HL-60/S4 treated with retinoic acid at 250 ng/mL for 4 days and 3 days (cell line): ENCODE data around the gene P4HB.

Experiments
- in situ Hi-C: fragments of 300-500 bp; cut with MboI; formaldehyde crosslinking; loops from 2 replicates; pipeline ENCODE4 v1.7.0; 2022; ENCODE audit warnings: low sequenced_read_pairs

P4HB gene

DNA sequence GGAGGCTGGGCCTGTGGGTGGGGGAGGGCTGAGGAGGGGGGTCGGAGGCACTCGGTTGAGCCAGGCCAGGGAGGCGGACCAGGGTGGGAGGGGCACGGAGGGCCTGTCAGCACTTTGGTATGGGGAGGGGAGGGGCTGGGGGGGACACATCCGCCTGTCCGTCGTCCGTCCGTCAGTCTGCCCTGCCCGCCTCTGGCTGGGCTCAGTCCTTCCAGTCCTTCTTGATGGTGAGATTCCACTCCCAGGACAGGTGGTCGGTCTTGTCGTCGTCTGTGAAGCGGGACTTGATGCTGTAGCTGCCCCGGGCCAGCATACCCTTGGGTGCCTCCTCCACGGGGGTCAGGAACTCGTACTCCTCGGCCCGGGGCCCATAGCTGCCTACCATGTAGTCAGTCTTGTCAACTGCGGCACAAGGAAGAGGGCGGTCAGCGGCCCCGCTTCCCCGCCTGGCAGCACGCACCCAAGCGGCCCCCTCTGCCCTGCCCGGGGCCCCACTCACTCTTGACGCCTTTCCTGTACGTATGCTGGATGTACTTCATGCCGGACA lies 8.4 kb upstream of the P4HB start:
- in situ Hi-C loops, result no loop called here

DNA sequence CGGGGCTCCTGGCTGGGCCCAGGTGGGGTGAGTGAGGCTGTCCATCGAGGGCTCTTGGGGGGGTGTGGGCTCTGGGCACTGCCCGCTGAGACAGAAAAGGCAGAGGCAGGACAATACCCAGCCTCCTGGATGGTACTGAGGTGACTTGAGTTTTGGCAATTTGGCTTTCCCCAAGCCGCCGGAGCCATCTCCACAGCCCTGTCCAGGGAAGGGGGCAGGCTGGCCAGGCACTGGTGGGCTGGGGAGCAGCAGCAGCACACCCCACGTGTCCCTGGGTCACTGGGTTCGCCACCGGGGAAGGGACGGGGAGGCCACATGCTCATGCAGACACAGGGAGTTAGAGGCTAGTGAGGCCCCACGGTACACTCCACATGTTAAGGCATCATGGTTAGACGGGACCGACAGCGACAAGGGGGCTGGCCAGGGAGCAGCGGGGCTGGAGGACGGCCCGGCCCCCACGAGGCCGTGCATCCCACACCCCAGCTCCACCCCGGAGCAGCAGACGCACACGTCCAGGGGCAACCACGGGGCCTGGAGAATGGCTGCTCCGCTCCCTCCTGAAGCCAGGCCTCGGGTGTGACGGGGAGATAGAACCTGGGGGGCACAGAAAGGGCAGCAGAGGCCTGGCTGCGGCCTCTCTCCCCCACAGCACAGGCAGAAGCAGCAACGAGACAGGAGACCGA lies 7.8 kb upstream of the P4HB start:
- in situ Hi-C loops, result no loop called here

DNA sequence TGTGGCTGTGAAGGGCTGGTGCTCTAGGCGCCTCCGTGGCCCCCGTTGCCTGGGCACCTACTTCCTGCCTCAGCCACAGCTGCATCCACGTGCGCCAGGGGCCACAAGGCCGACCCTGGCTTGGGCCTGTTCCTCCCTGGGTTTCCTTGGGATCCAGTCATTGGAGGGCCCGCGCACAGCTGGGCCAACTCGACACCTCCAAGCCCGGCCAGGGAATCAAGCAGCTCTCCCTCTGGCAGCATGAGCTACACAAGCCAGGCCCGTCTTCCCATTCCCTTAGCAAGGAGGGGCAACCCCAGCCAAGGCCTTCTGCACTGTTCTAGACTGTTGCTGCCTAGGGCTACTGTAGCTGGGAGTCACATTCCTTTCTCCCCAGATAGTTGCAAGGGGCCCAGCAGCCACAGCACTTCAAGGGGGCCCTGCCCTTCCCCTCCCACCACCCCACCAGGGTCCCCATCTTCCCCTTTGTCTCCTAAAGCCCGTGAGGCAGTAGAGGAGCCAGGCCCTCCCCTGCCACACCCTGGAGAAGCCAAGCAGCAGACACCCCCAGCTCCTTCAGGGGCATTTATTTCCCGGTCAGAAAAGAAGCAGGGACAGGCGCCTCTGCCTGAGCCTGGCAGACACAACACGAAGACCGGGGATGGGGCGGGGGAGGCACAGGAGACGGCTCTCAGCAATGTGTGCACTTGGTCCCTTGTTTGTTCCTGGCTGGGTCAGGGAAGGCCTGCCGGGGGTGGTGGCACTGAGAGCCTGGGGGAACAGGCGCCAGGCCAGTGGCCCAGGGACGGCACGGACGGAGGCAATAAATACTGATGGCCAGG lies 7.0 kb upstream of the P4HB start:
- in situ Hi-C loops, result no loop called here

DNA sequence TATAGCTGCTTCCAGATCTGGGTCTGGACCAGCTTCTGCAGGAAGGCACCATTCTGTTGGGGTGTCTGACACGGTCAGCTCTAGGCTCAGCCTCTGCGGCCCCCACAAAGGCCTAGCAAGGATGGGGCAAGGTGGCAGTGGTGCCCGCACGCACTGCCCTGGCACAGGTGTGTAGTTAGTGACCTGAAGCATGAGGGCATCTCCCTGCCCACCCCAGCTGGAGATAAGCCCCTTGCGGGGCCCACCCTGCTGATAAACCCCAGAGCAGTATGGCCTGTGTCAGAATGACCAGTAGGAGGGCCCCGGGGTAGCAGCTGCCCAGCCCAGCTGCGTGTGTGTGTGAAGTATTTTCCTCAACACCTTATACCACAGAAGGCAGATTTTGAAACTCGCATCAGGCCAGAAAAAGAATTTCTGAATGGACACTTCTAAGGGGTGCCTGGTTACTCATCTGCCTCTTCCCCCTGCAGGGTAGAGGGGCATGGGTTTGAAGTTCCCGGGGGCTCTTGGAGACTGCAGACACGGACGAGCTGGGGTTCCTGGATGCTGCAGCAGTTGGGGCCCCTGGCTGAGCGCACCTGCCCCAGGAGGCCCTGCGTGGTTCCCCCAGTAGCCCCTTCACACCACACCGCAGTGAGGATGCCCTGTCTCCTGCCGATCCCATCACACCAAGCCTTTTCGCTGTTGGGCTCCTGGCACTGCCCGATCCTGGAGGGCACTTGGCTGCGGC lies 6.3 kb upstream of the P4HB start:
- in situ Hi-C loops, result no loop called here

DNA sequence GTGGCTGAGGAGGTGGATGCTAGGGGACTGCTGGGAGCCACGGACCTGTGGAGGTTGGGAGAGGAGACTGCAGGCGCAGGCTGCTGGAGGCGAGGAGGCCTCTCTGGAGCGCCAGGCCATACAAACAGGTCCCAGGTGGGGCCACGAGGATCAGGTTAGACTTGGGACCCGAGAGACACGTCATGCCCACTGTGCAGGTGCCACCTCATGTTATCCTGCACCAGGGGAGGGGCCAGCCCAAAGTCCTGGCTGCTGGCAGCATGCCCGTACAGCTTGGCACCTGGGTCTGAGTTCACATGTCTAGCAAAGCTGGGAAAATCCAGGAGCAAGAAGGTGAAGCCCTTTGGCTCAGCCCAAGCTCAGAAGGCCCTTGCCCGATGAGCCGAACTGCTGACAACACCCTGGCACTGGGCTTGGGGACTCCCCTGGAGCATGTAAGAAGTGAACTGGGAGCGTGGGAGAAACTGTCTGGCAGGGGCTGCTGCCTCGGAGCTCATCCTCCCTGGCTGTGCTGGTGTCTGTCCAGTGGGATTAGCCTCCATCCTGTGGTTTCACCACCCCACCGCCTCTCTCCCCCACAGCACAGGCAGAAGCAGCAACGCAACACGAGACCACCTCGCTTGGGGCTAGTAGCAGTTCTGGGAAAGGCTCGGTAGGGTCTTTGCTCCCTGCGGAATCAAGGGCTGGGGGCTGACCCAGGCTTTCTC lies 5.6 kb upstream of the P4HB start:
- in situ Hi-C loops, result no loop called here

DNA sequence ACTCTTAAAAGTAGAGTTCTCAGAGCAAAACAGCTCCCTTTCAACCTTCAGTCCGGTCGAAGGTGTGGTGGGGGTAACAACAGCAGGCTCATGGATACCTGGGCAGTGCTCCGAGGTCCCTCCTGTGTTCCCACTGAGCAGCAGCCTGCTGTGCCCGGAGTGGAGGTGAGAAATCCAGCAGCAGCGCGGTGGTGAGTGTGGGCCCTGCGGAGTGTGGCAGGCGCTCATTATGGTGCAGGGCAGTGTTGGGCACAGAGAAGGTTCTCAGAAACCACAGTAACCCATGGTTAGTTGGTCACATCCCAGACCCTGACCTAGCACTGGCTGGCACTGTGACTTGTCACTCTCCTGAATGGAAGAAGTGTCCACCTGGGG lies 5.0 kb upstream of the P4HB start:
- in situ Hi-C loops, result no loop called here

DNA sequence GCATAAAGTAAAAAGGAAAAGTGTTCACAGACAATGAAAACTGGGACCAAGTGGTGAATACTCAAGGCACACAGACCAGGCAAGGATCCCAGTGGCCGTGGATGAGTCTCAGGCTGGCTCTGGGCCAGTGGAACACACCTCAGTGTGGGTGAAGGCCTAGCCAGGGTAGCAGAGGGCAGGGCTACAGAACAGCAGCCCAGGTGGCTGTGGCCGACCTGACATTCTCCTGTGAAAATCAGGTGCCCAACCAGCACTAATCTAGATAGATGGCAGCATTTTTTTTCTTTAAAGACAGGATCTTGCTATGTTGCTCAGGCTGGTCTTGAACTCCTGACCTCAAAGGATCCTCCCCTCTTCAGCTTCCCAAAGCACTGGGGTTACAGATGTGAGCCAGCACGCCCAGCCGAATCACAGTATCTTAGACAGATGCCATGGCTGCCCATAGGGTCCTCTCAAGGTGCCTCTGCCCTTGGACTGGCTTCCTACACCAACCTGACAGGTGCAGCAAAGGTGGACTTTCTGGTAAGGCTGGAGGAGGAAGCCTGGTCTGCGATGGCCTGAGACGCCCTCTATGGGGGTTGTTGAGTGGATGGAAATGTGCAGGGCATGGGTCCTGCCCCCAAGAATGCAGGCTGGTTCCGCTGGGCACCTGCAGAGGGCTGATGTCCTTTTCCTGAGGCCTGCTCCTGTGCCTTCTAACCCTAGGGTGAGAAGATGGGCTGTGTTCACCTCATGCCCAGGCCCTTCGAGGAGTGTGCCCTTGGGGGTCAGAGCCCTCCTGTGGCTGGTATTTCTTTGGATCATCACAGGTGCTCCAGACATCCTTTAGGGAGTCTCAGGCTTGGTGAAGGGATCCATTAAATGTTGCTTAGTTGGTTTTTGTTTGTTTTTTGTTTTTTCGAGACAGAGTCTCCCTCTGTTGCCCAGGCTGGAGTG lies 3.8 kb upstream of the P4HB start:
- in situ Hi-C loops, result no loop called here

DNA sequence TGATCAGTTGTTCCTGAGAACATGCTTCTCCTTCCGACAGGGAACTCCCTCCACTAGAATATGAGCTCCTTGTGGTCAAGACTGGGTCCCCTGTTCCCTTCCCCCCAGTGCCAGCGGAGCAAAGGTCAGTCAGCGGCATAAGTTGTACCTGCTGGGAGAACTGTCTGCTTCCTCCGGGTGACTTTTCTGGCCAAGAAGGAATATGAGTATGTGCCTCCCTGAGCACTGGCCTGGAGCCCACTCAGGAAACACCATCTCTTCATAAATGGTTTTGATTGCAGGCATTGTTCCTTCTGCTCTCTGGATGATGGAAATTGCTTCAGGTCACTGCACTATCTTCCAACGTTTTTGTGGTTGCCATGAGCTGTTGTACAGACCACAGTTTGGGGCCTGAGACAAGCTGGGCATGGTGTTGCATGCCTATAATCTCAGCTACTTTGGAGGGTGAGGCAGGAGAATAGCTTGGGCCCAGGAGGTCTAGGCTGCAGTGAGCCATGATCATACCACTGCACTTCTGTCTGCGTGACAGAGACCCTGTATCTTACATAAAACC lies 2.9 kb upstream of the P4HB start:
- in situ Hi-C loops, result no loop called here

DNA sequence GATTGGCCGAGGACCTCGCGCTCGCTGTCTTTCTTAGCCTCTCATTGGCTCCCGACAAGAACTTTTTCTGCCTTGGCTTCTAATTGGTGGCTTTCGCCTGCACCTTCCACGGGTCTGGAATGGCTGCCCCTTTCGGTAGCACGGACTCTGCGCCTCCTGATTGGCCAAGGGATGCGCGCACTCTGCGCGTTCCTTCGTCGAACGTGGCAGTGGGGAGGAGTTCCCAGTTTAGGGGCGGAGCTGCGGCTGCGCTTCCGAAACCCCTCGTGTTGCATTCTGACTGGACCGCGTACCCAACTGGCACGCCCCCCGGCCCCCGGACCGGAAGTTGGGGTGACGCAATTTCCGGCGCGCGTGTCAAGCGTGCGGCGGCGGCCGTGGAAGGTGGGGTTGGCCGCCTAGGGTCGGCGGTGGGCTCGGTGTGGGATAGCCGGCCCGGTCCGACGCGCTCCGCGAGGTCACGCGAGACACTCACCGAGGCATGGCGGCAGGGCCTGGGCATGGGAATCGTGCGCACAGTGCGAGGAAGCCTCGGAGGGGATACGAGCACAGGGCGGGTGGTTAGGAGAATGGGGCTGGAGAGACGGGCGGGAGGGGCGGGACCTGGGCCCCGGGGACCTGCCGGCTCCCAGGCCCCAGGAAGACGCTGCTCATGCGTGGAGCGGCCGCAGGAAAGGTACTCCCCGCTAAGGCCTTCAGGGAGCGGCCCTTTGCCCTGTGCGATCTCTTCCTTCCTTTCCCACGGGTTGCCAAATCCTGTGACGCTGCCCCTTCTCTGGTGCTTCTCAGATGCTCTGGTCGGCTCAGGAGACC lies 627 bp upstream of the P4HB start:
- in situ Hi-C loops, result no loop called here

DNA sequence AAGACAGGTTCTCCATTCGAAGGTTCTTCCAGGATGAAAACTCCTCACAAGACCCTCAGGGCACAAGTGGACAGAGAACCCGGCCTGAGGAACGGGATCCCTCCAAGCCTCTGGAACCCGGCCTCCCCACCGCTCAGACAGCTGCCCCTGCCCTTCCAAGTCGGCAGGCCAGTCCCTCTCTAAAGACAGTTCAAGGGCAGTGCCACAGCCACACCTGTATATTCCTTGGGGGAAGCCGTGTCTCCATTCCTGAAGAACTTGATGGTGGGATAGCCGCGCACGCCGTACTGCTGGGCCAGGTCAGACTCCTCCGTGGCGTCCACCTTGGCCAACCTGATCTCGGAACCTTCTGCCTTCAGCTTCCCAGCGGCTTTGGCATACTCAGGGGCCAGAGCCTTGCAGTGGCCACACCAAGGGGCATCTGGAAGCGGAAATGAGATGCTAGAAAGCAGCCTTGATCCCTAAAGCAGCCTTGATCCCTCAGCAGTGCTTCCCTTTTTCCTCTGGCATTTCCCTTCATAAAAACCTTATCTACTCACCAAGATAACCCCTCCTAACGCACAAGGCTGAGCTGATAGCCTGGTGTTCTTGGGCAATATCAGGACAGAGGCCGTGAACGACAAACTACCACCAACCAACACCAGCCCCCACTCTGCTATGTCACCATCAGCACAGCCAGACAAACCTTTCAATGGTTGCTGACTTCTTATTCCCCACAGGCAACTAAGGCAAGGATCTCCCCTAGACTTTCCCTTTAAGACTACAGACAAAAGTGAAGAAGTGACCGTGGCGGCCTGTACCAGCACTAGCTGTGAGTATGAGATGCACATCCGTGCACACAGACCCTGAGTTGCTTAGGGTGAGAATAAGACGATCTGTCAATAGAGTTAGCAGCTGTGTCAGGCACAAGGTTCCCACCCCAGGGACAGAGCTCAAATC lies 1.1 kb downstream of the P4HB start:
- in situ Hi-C loops, result no loop called here

DNA sequence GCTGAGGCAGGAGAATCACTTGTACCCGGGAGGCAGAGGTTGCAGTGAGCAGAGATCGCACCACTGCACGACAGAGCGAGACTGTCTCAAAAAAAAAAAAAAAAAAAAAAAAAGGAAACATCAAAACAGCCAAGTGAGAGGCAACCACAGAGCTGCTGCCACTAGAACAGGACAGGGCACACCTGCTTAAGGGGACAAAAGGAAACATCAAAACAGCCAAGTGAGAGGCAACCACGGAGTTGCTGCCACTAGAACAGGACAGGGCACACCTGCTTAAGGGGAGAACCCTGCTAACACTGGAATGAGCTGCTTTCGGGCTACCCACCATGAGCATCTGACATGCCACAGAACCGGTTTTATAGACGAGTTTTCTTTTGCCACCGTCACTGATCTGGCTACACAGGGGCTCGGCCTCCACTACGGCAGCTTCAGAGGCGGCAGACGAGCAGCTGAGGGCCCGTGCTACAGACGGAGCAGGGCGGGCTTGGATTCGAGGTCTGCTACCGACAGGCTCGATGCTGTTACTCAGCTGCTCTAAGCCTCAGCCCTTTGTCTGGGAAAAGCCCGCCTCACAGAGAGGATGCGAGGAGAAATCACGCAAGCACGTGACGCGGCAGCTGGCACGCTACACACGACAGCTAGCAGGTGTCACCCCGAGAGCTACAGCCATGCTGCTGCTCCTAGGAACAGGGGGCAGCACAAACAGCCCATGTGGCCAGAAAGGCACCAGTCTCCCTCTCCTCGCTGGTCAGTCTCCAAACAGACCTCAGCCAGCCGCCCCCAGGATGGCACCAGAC lies 2.0 kb downstream of the P4HB start:
- in situ Hi-C loops, result no loop called here

DNA sequence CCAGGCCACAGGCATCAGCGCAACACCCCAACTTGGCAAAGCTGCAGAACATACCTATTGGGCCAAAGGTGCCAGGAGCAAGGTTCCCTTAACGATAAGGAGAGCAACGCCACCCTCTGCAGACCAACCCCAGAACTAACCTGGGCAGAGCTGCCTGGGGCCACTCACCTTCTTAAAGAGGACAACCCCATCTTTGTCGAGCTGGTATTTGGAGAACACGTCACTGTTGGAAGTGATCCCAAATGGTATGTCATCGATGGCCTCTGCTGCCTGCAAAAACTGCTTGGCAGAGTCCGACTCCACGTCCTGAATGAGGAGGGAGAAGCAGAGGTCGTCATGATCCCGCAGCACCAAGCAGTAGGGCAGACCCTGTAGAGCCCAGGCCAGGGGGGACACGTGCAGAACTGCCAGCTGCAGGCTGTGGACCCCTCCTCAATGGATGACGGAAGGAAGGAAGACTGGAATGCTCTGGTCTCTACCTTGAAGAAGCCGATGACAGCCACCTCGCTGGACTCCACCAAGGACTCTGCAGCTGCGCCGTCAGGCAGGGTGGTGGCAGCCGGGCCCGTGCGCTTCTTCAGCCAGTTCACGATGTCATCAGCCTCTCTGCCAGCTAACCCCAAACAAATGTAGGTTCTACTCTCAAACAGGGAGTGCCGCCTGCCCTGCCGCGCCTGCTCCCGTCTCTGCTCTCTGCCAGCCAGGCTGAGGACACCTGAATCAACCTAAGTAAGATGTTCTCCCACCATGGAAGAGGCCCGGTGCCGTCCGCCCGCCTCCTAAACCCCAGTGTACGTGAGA lies 5.2 kb downstream of the P4HB start:
- in situ Hi-C loops, result no loop called here

DNA sequence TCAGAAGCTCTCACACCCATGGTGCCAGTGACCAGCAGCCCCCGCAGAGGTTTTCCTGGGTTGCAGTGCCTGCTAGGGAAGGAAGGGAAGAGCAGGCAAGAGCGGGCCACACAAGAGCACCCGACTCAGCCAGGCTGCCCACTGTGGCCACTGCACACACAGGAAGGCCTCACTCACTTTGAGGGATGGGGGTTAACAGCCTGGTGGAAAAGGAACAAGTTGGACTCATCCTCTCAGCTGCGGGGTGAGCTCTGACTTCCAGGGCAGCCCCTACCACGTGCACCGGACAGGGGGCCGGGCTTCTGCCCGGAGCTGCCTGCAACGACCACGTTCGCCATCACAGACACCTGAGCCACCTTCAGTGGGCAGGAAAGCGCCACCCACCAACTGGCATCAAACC lies 8.1 kb downstream of the P4HB start:
- in situ Hi-C loops, result no loop called here

DNA sequence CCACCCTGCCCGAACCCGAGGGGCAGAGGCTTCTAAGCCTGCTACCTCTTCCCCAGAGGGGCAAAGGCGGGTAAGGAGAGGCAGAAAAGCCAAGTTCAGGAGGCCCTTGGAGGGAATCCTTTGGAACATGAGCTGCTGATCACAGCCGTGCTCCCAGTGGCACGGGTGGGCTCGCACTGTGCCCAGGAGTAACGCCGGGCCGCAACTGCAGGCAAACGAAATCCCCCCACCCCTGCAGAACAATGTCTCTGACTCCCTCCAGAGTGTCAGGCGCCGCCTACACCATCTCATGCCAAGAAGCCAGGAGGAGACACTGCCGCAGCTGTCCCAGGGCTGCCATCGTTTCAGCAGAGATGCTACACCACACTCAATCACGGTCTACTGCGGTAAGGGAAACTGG lies 8.9 kb downstream of the P4HB start:
- in situ Hi-C loops, result no loop called here

DNA sequence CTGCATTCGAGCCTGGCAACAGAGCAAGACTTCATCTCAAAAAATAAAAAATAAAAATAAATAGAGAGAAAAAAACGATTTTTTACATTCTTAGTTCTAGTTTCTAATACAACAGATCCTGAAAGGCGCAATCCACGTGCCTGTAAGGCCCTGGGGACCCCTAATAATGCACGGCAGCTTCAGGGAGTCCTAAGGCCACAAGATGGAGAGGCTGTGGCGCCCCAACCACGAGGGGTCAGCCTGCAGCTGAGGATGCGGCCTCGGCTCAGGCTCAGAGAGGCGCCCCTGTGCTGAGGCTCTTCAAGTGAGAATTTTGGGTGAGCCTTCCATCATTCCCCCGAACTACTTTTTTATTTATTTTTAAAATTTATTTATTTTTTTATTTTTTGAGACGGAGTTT lies 10.9 kb downstream of the P4HB start:
- in situ Hi-C loops, result no loop called here
